Uterus (tissue), 4 donors: Measurements from ENCODE around the gene ZC3HAV1. TPM values are rescaled to one million over a fixed set of nuclear protein-coding genes. Genes with fewer than 3 reads are reported as not detected.

Source experiments
- DNase-seq, 2 donors: peaks; one replicate each; pipeline ENCODE4 v3.0.0-alpha.2; 2019 to 2020
- H3K27ac ChIP-seq, 2 donors: fragments of 200-600 bp; sonication (generic); 1 replicate in 1 of 2; 2 replicates in 1 of 2; pipeline ENCODE4 v1.5.1; 2016 to 2018
- H3K27me3 ChIP-seq, 2 donors: fragments of 200-600 bp; sonication (generic); one replicate each; pipeline ENCODE4 v1.5.1; 2018 to 2019; ENCODE audit warnings: control low read depth in 1 of 2
- H3K36me3 ChIP-seq, 2 donors: fragments of 200-600 bp; sonication (generic); one replicate each; pipeline ENCODE4 v1.5.1; 2019; ENCODE audit warnings: control low read depth in 1 of 2
- H3K4me1 ChIP-seq, 2 donors: fragments of 200-600 bp; sonication (generic); one replicate each; pipeline ENCODE4 v1.5.1; 2018 to 2019; ENCODE audit warnings: control low read depth in 1 of 2
- H3K4me3 ChIP-seq, 2 donors: fragments of 200-600 bp; sonication (generic); 1 replicate in 1 of 2; 2 replicates in 1 of 2; pipeline ENCODE4 v1.5.1; 2018 to 2019; ENCODE audit warnings: mild to moderate bottlenecking in 1 of 2
- H3K9me3 ChIP-seq, 2 donors: fragments of 200-600 bp; sonication (generic); one replicate each; pipeline ENCODE4 v1.5.1; 2019; ENCODE audit warnings: control low read depth in 1 of 2
- CTCF ChIP-seq, 4 experiments: fragments of 200-600 bp in 2 of 4; fragments of 450-650 bp in 2 of 4; sonication (generic) in 2 of 4; IDR thresholded peaks; one replicate each; pipeline ENCODE4 v1.5.1; 2016 to 2019; ENCODE audit warnings: antibody characterized with exemption in 4 of 4, mild to moderate bottlenecking in 2 of 4, moderate library complexity in 1 of 4
- POLR2A ChIP-seq, 2 donors: fragments of 450-650 bp; IDR thresholded peaks; one replicate each; pipeline ENCODE4 v1.6.1; 2016; ENCODE audit warnings: antibody characterized with exemption in 2 of 2, mild to moderate bottlenecking in 1 of 2, moderate library complexity in 1 of 2
- intact Hi-C: fragments of 100-400 bp; cut with DNase I; formaldehyde crosslinking; loops from one replicate; pipeline ENCODE4 v1.15.1; 2023; ENCODE audit warnings: low total_unique reads
- total RNA-seq, 4 donors: library from RNA; depleted of rRNA in 3 of 4; stranded (reverse); fragments of >200 nt in 3 of 4; gene quantifications; one replicate each; pipeline versions ENCODE4 v1.1.0 to v1.2.4, GENCODE V29; 2014 to 2023
- donor health status: DM: yes; HTN: yes; CAD: no.

The ZC3HAV1 gene
- total RNA-seq, 4 donors from 2014 or later = 14.1 to 39.7 (median 29.2) TPM

DNA sequence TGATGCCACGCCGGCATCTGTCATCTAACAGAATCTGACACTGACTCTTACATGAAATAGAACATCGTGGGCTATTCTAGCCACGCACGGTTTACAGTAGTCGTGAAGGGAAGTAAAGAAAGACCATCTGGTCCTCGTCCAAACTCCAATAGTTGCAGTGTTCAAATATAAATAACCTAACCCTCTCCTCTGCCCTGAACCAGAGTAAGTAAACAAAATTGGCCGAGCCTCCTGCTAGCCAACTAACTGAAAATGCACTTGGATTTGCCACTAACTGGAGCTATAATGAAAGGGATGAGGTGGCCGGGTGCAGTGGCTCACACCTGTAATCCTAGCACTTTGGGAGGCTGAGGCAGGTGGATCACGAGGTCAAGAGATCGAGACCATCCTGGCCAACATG, 44.2 kb downstream of the ZC3HAV1 start:
- TF ChIP-seq CTCF (IDR thresholded peaks at IDR 0.05) (no peak), POLR2A (IDR thresholded peaks at IDR 0.05) (no peak)
- Histone ChIP-seq H3K27me3 (no peaks in the 10 kb centered on the region), H3K4me3 (no peak overlapping the region), H3K27ac (no peak overlapping the region), H3K9me3 (no peaks in the 10 kb centered on the region), H3K36me3 (no peaks in the 10 kb centered on the region), H3K4me1 (no peaks in the 10 kb centered on the region)
- intact Hi-C loops = no loop called here
- DNase-seq = no peak

DNA sequence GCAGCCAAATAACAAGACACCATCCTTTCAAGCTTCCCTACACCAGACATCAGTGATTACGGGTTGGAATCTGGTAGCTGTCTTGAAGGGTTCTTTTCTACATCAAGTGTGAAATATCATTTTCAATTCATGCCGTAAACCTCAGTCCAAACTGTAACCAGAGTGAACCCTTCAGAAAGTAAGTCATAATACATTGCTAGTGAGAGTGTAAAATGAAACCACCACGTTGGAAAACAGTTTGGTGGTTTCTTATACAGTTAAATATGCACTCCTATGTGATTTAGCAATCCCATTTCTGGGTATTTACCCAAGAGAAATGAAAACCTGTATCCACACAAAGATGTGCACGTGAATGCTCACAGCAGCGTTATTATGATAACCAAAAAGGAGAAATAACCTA, 48.1 kb downstream of the ZC3HAV1 start:
- no peak overlapping the region for H3K4me3 ChIP-seq
- no peaks in the 10 kb centered on the region for H3K9me3 ChIP-seq
- H3K27ac ChIP-seq = no peak overlapping the region
- no peaks in the 10 kb centered on the region for H3K27me3 ChIP-seq
- no peak for DNase-seq
- TF ChIP-seq POLR2A (IDR thresholded peaks at IDR 0.05) (no peak), CTCF (IDR thresholded peaks at IDR 0.05) (no peak)
- intact Hi-C loops = no loop called here
- no peaks in the 10 kb centered on the region for H3K36me3 ChIP-seq
- H3K4me1 ChIP-seq = no peaks in the 10 kb centered on the region

- H3K4me1 ChIP-seq = no peaks in the 10 kb centered on the region
- no peaks in the 10 kb centered on the region for H3K36me3 ChIP-seq
- no peak overlapping the region for H3K27ac ChIP-seq
- intact Hi-C loops = no loop called here
- DNase-seq = no peak
- no peak overlapping the region for H3K4me3 ChIP-seq
- TF ChIP-seq POLR2A (IDR thresholded peaks at IDR 0.05) = no peak
- no peak for TF ChIP-seq CTCF (IDR thresholded peaks at IDR 0.05)
- H3K9me3 ChIP-seq = no peaks in the 10 kb centered on the region
- H3K27me3 ChIP-seq = no peaks in the 10 kb centered on the region
Measured at GRCh38 chr7:139060695-139061237, 48.8 kb downstream of the ZC3HAV1 start.

DNA sequence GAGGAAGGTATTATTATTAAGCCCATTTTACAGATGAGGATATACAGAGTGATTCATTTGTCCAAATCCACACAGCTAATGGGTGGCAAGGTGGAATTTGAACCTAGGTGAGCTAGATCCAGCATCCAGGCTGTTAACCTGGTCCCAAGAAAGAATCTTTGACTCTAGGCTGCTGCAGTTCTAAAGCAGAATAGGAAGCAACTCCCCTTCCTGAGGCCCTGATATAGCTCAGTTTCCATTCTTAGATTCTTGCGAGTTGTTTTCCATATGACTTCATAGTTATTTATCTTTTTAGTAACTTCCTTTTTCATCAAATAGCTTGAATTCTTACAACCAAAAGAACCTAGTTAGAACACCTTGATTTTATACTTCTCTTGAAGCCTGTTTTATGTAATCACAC, 49.6 kb downstream of the ZC3HAV1 start:
- Histone ChIP-seq H3K27ac (no peak overlapping the region), H3K27me3 (no peaks in the 10 kb centered on the region), H3K36me3 (no peaks in the 10 kb centered on the region), H3K4me1 (no peaks in the 10 kb centered on the region), H3K9me3 (no peaks in the 10 kb centered on the region), H3K4me3 (no peak overlapping the region)
- TF ChIP-seq CTCF (IDR thresholded peaks at IDR 0.05) = no peak
- no peak for TF ChIP-seq POLR2A (IDR thresholded peaks at IDR 0.05)
- intact Hi-C loops = no loop called here
- no peak for DNase-seq

DNA sequence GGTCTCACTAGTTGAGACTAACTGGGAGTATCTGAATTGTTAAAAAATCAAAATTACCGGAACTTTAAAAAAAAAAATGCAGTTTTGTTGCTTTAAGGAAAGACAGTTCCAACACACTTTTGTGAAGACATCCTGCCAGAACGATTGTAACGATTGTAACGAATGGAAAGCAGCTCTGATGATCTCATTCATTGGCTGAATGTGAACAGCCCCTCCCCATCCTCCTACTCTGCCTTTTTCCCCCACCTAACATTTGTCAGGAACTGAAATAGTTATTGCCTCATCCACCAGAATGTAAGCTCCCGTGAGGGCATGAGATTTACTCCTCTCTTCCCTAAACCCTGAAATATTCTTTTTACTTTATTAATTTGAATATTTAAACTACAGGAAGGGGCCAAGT, 50.6 kb downstream of the ZC3HAV1 start:
- Histone ChIP-seq H3K27me3 (no peaks in the 10 kb centered on the region), H3K36me3 (no peaks in the 10 kb centered on the region), H3K27ac (peak overlapping the region in 1 of 2 donors; percentile 52), H3K4me3 (no peak overlapping the region), H3K9me3 (no peaks in the 10 kb centered on the region), H3K4me1 (no peaks in the 10 kb centered on the region)
- DNase-seq = no peak
- TF ChIP-seq POLR2A (IDR thresholded peaks at IDR 0.05) (no peak), CTCF (IDR thresholded peaks at IDR 0.05) (no peak)
- intact Hi-C loops = no loop called here
